Esophagus squamous epithelium (tissue), 5 donors: ENCODE data around the gene GPER1. TPM values are rescaled to one million over a fixed set of nuclear protein-coding genes. Genes with fewer than 3 reads are reported as not detected.

ENCODE experiments used
- DNase-seq: peaks from one replicate; lab custom pipeline; 2025; lab: John Stamatoyannopoulos, UW
- H3K27ac ChIP-seq, 4 donors: fragments of 200-600 bp; sonication (generic); one replicate each; pipeline ENCODE4 v1.5.1; 2016 to 2019; ENCODE audit warnings: mild to moderate bottlenecking in 1 of 4
- H3K27me3 ChIP-seq, 4 donors: fragments of 200-600 bp; sonication (generic); 1 replicate in 3 of 4; 2 replicates in 1 of 4; pipeline versions ENCODE4 v1.5.1 to v1.6.0; 2017 to 2021; ENCODE audit warnings: antibody characterized with exemption in 1 of 4
- H3K36me3 ChIP-seq, 3 donors: fragments of 200-600 bp; sonication (generic); one replicate each; pipeline ENCODE4 v1.5.1; 2016 to 2019
- H3K4me1 ChIP-seq, 3 donors: fragments of 200-600 bp; sonication (generic); one replicate each; pipeline ENCODE4 v1.5.1; 2017 to 2019
- H3K4me3 ChIP-seq, 4 donors: fragments of 200-600 bp; sonication (generic); 1 replicate in 3 of 4; 2 replicates in 1 of 4; pipeline ENCODE4 v1.5.1; 2016 to 2019; ENCODE audit warnings: mild to moderate bottlenecking in 2 of 4, moderate library complexity in 1 of 4
- H3K9me3 ChIP-seq, 3 donors: fragments of 200-600 bp; sonication (generic); one replicate each; pipeline ENCODE4 v1.5.1; 2016 to 2019
- CTCF ChIP-seq, 6 experiments: fragments of 450-650 bp in 4 of 6; fragments of 200-600 bp in 2 of 6; sonication (generic) in 2 of 6; IDR thresholded peaks; one replicate each; pipeline ENCODE4 v1.5.1; 2016 to 2019; ENCODE audit warnings: antibody characterized with exemption in 6 of 6, mild to moderate bottlenecking in 4 of 6, moderate library complexity in 4 of 6
- POLR2A ChIP-seq, 4 donors: fragments of 450-650 bp; IDR thresholded peaks; one replicate each; pipeline ENCODE4 v1.6.1; 2017; ENCODE audit warnings: antibody characterized with exemption in 4 of 4, mild to moderate bottlenecking in 4 of 4, moderate library complexity in 3 of 4
- WGBS, 2 donors: methylation state at CpG; one replicate each; pipeline ENCODE4 v1.1.5; 2018; 5-methylcytosine and 5-hydroxymethylcytosine counted together
- intact Hi-C: fragments of 100-400 bp; cut with DNase I; formaldehyde crosslinking; loops from one replicate; pipeline ENCODE4 v1.15.0; 2022
- total RNA-seq, 4 donors: library from RNA; depleted of rRNA; stranded (reverse); fragments of >200 nt; gene quantifications; one replicate each; pipeline ENCODE4 v1.1.0, GENCODE V29; 2016
- donor health status: DM: yes; HTN: yes; CAD: no.

Gene GPER1
- total RNA-seq, 4 donors from 2014 or later = 0.87 to 2.3 (median 1.5) TPM

GRCh38 chr7:1091644-1092027 lies 3.7 kb downstream of the GPER1 start:
- no peak for DNase-seq
- intact Hi-C loops = no loop called here
- no peaks in the 10 kb centered on the region for H3K27me3 ChIP-seq
- TF ChIP-seq CTCF (IDR thresholded peaks at IDR 0.05) (no peak), POLR2A (IDR thresholded peaks at IDR 0.05) (no peak)
- peaks cover 16 to 37% (median 23%) of the 10 kb centered on the region in 3 donors for H3K4me1 ChIP-seq
- 96 to 98% methylated on average over 5 to 10 of the region's 18 CpGs for WGBS, 2 donors
- no peak overlapping the region for H3K4me3 ChIP-seq
- no peaks in the 10 kb centered on the region for H3K9me3 ChIP-seq
- peaks cover 0 to 36% (median 6%) of the 10 kb centered on the region in 3 donors for H3K36me3 ChIP-seq
- H3K27ac ChIP-seq = no peak overlapping the region

- TF ChIP-seq CTCF (IDR thresholded peaks at IDR 0.05) = no peak
- TF ChIP-seq POLR2A (IDR thresholded peaks at IDR 0.05) = no peak
- Histone ChIP-seq H3K9me3 (no peaks in the 10 kb centered on the region), H3K27me3 (no peaks in the 10 kb centered on the region), H3K4me3 (no peak overlapping the region), H3K4me1 (peaks cover 10 to 33% (median 17%) of the 10 kb centered on the region in 3 donors), H3K27ac (no peak overlapping the region), H3K36me3 (peaks cover 0 to 36% (median 6%) of the 10 kb centered on the region in 3 donors)
- intact Hi-C loops = no loop called here
- DNase-seq = no peak
- WGBS, 2 donors = 94 to 97% methylated on average over 17 to 29 of the region's 40 CpGs
Observed at GRCh38 chr7:1092161-1092632, 4.3 kb downstream of the GPER1 start.

DNA sequence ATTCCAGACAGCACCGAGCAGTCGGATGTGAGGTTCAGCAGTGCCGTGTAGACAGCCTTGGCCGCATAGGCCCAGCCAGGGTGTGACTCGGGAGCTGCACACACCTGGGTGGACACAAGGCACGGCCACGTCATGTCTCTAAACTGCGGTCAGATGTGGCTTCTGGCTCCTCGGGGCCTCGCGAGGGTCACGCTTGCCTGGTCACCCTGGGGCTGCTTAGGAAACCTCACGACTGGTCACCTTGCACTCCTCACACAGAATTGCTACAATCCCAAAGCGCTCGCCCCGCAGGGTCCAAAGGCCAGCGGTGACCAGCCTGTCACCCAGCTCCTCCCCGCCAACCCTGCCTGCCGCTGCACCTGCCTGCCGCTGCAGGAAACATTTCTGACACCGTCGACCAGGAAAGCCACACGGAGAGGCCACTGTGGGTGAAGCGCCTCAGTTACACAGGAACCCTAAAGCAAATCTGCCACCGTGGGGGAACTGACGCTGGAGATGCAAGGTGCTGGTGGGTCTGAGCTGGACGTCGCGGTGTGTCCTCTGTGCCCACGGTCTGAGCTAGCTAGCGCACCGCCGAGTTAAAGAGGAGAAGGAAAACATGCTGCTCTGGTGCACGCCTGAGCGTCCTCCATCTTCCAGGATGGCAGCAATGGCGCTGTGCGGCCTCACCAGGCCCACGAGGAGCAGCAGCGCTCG lies 5.0 kb downstream of the GPER1 start:
- intact Hi-C loops = no loop called here
- Histone ChIP-seq H3K4me1 (peaks cover 5 to 26% (median 10%) of the 10 kb centered on the region in 3 donors), H3K27ac (no peak overlapping the region), H3K36me3 (peaks cover 0 to 36% (median 6%) of the 10 kb centered on the region in 3 donors), H3K27me3 (no peaks in the 10 kb centered on the region), H3K4me3 (no peak overlapping the region), H3K9me3 (no peaks in the 10 kb centered on the region)
- TF ChIP-seq POLR2A (IDR thresholded peaks at IDR 0.05) = no peak
- no peak for TF ChIP-seq CTCF (IDR thresholded peaks at IDR 0.05)
- no peak for DNase-seq
- WGBS, 2 donors = 87 to 100% methylated on average over 3 to 6 of the region's 40 CpGs

DNA sequence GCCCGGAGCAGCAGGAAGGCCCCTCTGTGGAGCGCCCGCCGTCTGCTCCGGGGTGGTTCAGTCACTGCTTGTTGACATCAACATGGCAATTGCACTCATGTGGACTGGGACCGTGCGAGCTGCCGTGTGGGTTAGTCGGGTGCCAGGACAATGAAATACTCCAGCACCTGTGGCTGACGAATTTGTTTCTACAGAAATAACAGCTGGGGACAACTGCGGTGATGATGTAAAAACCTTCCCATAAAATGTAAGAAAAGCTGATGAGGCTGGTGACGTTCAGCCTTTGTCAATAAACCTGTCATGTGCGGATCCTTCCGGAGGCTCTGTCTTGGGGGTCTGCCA lies 5.6 kb downstream of the GPER1 start:
- Histone ChIP-seq H3K27me3 (no peaks in the 10 kb centered on the region), H3K27ac (no peak overlapping the region), H3K4me1 (peaks cover 0 to 20% (median 5%) of the 10 kb centered on the region in 3 donors), H3K9me3 (no peaks in the 10 kb centered on the region), H3K36me3 (peaks cover 0 to 40% (median 6%) of the 10 kb centered on the region in 3 donors), H3K4me3 (no peak overlapping the region)
- DNase-seq = no peak
- TF ChIP-seq POLR2A (IDR thresholded peaks at IDR 0.05) (no peak), CTCF (IDR thresholded peaks at IDR 0.05) (no peak)
- intact Hi-C loops = no loop called here
- 85% methylated on average over 9 of the region's 14 CpGs; no CpG with 5 or more reads in 1 of the 2 donors for WGBS, 2 donors

GRCh38 chr7:1093916-1094508 lies 6.1 kb downstream of the GPER1 start:
- no peak for DNase-seq
- intact Hi-C loops = no loop called here
- Histone ChIP-seq H3K36me3 (peaks cover 0 to 42% (median 6%) of the 10 kb centered on the region in 3 donors), H3K9me3 (no peaks in the 10 kb centered on the region), H3K27ac (no peak overlapping the region), H3K27me3 (no peaks in the 10 kb centered on the region), H3K4me1 (peaks cover 0 to 15% (median 0%) of the 10 kb centered on the region in 3 donors), H3K4me3 (no peak overlapping the region)
- WGBS, 2 donors = 90 to 91% methylated on average over 12 to 16 of the region's 20 CpGs
- no peak for TF ChIP-seq CTCF (IDR thresholded peaks at IDR 0.05)
- no peak for TF ChIP-seq POLR2A (IDR thresholded peaks at IDR 0.05)
